Measurements from ENCODE around the gene AOC2. TPM values are rescaled to one million over a fixed set of nuclear protein-coding genes. Genes with fewer than 3 reads are reported as not detected.

Gene AOC2, protein sequence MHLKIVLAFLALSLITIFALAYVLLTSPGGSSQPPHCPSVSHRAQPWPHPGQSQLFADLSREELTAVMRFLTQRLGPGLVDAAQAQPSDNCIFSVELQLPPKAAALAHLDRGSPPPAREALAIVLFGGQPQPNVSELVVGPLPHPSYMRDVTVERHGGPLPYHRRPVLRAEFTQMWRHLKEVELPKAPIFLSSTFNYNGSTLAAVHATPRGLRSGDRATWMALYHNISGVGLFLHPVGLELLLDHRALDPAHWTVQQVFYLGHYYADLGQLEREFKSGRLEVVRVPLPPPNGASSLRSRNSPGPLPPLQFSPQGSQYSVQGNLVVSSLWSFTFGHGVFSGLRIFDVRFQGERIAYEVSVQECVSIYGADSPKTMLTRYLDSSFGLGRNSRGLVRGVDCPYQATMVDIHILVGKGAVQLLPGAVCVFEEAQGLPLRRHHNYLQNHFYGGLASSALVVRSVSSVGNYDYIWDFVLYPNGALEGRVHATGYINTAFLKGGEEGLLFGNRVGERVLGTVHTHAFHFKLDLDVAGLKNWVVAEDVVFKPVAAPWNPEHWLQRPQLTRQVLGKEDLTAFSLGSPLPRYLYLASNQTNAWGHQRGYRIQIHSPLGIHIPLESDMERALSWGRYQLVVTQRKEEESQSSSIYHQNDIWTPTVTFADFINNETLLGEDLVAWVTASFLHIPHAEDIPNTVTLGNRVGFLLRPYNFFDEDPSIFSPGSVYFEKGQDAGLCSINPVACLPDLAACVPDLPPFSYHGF
- total RNA-seq (2013): 0.40 TPM
- polyA plus RNA-seq (1 to 10 TPM in 1 of 3 donors, under 1 TPM in 1, not detected in 1; 0.09 to 1.6 TPM), polyA minus RNA-seq (1.1 and 1.2 TPM in 2 replicates), total RNA-seq (0.87 to 7.2 (median 1.8) reads per million in 11 experiments)

DNA sequence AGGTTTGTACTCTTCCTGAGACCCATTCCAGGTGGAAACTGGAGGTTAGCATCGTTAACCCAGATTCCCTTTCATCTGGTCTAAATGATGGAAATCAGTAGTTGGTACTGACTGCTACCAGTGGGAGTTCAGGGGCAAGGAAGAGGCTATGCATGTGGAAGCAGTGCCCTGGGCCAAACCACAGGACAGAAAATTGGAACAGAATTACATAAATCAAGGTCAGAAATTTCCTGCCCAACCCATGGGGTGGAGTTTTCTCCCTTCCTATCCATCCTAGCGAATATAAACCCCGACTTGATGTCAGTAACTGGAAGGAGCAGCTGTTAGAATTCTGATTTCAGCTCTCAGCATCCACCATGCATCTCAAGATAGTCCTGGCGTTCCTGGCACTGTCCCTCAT lies at the start of gene AOC2:
Gene AOC2, plus strand, starts transcription at position 310 of the 400 bp plus-strand sequence. Its CDS starts 47 bp downstream, at position 357.
- H3K4me1 ChIP-seq (ENCODE audit: control insufficient read depth in 1 of 2, insufficient read depth in 2 of 2, low read length in 2 of 2): peaks cover 19 to 23% of the 10 kb centered on the region in 2 donors
- no peaks in the 10 kb centered on the region for H3K27me3 ChIP-seq (ENCODE audit: control insufficient read depth in 2 of 2, insufficient read depth in 2 of 2, low read length in 2 of 2)
- Mint-ChIP-seq H3K4me3 (no peak within 1 kb of the TSS), H3K27me3 (ENCODE audit: low read depth in 3 of 3) (peaks cover 0 to 3% (median 2%) of the 10 kb centered on the region in 3 donors), H3K4me1 (peaks cover 28% of the 10 kb centered on the region), H3K27ac (peak within 1 kb of the TSS in 6 of 7 donors; percentile 41 to 81 (median 66)), H3K9me3 (no peaks in the 10 kb centered on the region), H3K36me3 (peaks cover 56 to 65% of the 10 kb centered on the region in 2 donors)
- no peak within 1 kb of the TSS for H3K9ac ChIP-seq (ENCODE audit: insufficient read depth, low read length, poor library complexity, severe bottlenecking)
- peaks cover 42% of the 10 kb centered on the region for H4K20me1 ChIP-seq (ENCODE audit: insufficient read depth, low read length)
- no peak within 1 kb of the TSS for H2AFZ ChIP-seq (ENCODE audit: insufficient read depth, low read depth, low read length, poor library complexity, severe bottlenecking)
- peak within 1 kb of the TSS in 1 of 2 donors; percentile 64 for H3K27ac ChIP-seq (ENCODE audit: low read depth in 1 of 2, low read length in 2 of 2)
- no peaks in the 10 kb centered on the region for H3K79me2 ChIP-seq (ENCODE audit: insufficient read depth, low read length)
- DNase-seq: no peak
- H3K4me3 ChIP-seq (replicated peaks in 1 of 3; ENCODE audit: low read depth in 2 of 3, low read length in 3 of 3): no peak within 1 kb of the TSS
- H3K36me3 ChIP-seq (replicated peaks in 1 of 2; ENCODE audit: control insufficient read depth in 1 of 2, insufficient read depth in 2 of 2, low read length in 2 of 2): peaks cover 62 to 66% of the 10 kb centered on the region in 2 donors
- no peaks in the 10 kb centered on the region for H3K9me3 ChIP-seq (replicated peaks in 1 of 2; ENCODE audit: control insufficient read depth in 1 of 2, insufficient read depth in 1 of 2, low read length in 2 of 2)
- WGBS (ENCODE audit: insufficient coverage): 72% methylated on average over 3 of the region's 4 CpGs
- intact Hi-C loops (cut with micrococcal nuclease): loop anchor here (5.0 to 10.0 kb wide), 3 partner anchors 93 to 153 kb away; partner anchors contain the start of gene RPL27 (in 2 of the 2)
- TF ChIP-seq, protein P1, sequence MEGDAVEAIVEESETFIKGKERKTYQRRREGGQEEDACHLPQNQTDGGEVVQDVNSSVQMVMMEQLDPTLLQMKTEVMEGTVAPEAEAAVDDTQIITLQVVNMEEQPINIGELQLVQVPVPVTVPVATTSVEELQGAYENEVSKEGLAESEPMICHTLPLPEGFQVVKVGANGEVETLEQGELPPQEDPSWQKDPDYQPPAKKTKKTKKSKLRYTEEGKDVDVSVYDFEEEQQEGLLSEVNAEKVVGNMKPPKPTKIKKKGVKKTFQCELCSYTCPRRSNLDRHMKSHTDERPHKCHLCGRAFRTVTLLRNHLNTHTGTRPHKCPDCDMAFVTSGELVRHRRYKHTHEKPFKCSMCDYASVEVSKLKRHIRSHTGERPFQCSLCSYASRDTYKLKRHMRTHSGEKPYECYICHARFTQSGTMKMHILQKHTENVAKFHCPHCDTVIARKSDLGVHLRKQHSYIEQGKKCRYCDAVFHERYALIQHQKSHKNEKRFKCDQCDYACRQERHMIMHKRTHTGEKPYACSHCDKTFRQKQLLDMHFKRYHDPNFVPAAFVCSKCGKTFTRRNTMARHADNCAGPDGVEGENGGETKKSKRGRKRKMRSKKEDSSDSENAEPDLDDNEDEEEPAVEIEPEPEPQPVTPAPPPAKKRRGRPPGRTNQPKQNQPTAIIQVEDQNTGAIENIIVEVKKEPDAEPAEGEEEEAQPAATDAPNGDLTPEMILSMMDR (IDR thresholded peaks at IDR 0.05): no peak
- H3K4me2 ChIP-seq (replicated peaks; ENCODE audit: extremely low read depth, low read length, poor library complexity, severe bottlenecking): no peak within 1 kb of the TSS

DNA sequence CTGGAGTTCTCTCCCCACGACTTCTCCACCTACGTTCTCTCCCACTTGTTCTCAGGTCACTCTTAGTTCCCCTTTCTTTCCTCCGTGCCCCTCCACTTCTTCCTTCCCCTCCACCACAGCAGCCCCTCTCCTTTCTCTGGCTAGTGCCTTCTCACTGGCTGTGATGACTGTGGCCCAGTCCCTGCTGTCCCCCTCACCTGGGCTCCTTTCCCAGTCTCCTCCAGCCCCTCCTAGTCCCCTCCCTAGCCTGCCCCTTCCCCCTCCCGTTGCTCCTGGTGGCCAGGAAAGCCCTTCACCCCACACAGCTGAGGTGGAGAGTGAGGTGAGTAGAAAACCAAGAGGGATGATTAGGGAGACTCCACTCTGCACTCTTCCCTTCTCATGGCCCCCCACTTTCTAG lies 49.3 kb upstream of the AOC2 start:
- peaks cover 0 to 4% of the 10 kb centered on the region in 2 donors for H3K27me3 ChIP-seq (ENCODE audit: control insufficient read depth in 2 of 2, insufficient read depth in 2 of 2, low read length in 2 of 2)
- no peak overlapping the region for H3K9ac ChIP-seq (ENCODE audit: insufficient read depth, low read length, poor library complexity, severe bottlenecking)
- no peaks in the 10 kb centered on the region for H4K20me1 ChIP-seq (ENCODE audit: insufficient read depth, low read length)
- peaks cover 10% of the 10 kb centered on the region for H3K79me2 ChIP-seq (ENCODE audit: insufficient read depth, low read length)
- peaks cover 27% of the 10 kb centered on the region for H3K4me1 Mint-ChIP-seq
- H3K4me3 ChIP-seq (replicated peaks in 1 of 3; ENCODE audit: low read depth in 2 of 3, low read length in 3 of 3): no peak overlapping the region
- no peak overlapping the region for H3K4me2 ChIP-seq (replicated peaks; ENCODE audit: extremely low read depth, low read length, poor library complexity, severe bottlenecking)
- peaks cover 13 to 17% (median 16%) of the 10 kb centered on the region in 3 donors for H3K27me3 Mint-ChIP-seq (ENCODE audit: low read depth in 3 of 3)
- H3K27ac ChIP-seq (ENCODE audit: low read depth in 1 of 2, low read length in 2 of 2): no peak overlapping the region
- H3K9me3 ChIP-seq (replicated peaks in 1 of 2; ENCODE audit: control insufficient read depth in 1 of 2, insufficient read depth in 1 of 2, low read length in 2 of 2): no peaks in the 10 kb centered on the region
- H3K36me3 ChIP-seq (replicated peaks in 1 of 2; ENCODE audit: control insufficient read depth in 1 of 2, insufficient read depth in 2 of 2, low read length in 2 of 2): peaks cover 0 to 6% of the 10 kb centered on the region in 2 donors
- DNase-seq: no peak
- peaks cover 13 to 19% of the 10 kb centered on the region in 2 donors for H3K4me1 ChIP-seq (ENCODE audit: control insufficient read depth in 1 of 2, insufficient read depth in 2 of 2, low read length in 2 of 2)
- peak overlapping the region in 1 of 7 donors; percentile 79 for H3K27ac Mint-ChIP-seq
- H3K9me3 Mint-ChIP-seq: no peaks in the 10 kb centered on the region
- H2AFZ ChIP-seq (ENCODE audit: insufficient read depth, low read depth, low read length, poor library complexity, severe bottlenecking): no peak overlapping the region
- 14% methylated on average over 3 of the region's 4 CpGs for WGBS (ENCODE audit: insufficient coverage)
- peaks cover 11 to 16% of the 10 kb centered on the region in 2 donors for H3K36me3 Mint-ChIP-seq
- TF ChIP-seq, protein P1 (IDR thresholded peaks at IDR 0.05): no peak
- intact Hi-C loops (cut with micrococcal nuclease): no loop called here
- no peak overlapping the region for H3K4me3 Mint-ChIP-seq
